GM20000 (cell line): ENCODE data around the gene CCDC74A.
"Not testable (repeated sequence)": the region's sequence is repeated elsewhere in the genome, so short reads cannot be mapped to it uniquely, and the experiment has no call there.

Experiments
- DNase-seq: peaks from one replicate; pipeline ENCODE4 v3.0.0; 2012; ENCODE audit warnings: low spot score
- TF ChIP-seq, protein P1 (sequence below): IDR thresholded peaks from 2 replicates; pipeline ENCODE4 v1.5.1; 2012; ENCODE audit warnings: mild to moderate bottlenecking, control low read depth; ENCODE audit errors: extremely low read depth, missing control alignments

CCDC74A gene

DNA sequence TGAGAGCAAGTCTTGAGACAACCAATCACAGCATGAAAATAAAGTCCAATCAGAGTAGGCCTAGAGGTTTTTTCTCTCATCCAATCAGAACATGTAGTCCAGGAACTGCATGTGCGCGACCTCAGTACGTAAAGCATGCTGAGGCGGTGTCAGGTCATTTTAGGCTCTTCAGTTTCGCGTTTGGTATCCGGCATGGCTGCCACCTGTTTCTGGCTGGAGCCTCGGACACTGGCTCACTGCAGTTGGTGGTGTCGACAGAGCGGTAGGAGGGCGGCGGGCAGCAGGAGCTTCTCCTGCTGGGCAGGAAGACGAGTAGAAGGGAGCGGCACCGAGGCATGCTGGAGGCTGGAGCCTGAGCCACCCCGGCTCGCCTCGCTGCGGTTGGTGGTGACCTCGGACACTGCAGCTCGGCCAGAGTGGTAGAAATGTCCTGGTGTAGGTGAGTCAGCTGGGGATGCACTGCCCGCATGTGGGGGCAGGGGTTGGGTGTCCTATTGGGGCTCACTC lies 15.8 kb downstream of the CCDC74A start:
- TF ChIP-seq, protein P1, sequence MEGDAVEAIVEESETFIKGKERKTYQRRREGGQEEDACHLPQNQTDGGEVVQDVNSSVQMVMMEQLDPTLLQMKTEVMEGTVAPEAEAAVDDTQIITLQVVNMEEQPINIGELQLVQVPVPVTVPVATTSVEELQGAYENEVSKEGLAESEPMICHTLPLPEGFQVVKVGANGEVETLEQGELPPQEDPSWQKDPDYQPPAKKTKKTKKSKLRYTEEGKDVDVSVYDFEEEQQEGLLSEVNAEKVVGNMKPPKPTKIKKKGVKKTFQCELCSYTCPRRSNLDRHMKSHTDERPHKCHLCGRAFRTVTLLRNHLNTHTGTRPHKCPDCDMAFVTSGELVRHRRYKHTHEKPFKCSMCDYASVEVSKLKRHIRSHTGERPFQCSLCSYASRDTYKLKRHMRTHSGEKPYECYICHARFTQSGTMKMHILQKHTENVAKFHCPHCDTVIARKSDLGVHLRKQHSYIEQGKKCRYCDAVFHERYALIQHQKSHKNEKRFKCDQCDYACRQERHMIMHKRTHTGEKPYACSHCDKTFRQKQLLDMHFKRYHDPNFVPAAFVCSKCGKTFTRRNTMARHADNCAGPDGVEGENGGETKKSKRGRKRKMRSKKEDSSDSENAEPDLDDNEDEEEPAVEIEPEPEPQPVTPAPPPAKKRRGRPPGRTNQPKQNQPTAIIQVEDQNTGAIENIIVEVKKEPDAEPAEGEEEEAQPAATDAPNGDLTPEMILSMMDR, result no peak
- DNase-seq, result no peak

DNA sequence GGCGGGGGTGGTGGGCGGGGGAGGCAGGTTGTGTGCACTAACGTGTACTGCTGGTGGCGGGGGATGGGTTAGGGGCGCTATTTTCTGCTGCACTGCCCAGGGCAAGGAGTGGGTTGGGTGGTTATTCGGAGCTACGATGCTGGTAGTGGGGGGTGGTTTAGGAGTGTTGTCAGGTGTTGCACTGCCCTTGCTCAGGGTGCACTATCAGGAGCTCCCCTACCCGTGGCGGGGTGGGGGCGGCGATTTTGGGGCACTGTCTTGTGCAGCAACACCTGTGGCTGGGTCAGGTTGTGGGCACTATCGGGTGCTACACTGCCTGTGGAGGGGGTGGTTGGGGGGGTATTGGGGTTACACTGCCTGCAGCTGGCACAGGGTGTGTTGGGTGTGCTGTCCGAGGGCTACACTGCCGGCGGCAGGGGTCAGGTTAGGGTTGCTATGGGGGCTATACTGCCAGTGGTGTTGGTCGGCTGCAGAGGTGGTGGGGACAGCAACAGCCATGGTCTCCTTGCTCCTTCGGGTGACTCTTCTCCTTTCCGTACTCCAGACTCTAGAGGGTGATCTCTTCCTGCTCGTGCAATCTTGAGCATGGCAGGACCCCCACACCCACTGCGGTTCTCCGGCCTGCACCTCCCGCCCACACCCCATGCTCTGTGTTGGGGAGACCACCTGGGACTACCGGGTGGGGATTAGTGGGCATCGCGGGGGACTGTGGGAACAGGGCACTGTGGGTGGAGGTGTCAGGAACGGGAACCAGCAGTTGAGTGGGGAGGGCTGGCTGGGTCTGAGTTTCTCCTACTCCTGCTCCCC lies 16.5 kb downstream of the CCDC74A start:
- not testable (repeated sequence) for DNase-seq

DNA sequence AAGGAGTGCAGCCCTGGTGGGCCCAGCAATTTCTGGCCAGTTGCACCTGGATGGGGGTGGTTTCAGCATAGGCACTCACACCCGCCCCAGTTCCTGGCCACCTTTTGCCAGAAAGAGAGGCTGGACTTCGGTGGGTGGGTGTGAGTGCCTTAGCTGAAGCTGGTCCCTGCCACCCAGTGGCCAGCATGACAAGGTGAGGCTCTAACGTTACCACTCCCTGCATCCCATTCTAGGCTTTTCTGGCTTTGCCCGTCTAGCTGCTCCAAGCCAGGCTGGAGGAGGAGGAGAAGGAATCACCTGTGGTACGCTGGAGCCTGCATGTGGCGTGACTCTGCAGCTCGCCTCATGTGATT lies 17.1 kb downstream of the CCDC74A start:
- not testable (repeated sequence) for DNase-seq

DNA sequence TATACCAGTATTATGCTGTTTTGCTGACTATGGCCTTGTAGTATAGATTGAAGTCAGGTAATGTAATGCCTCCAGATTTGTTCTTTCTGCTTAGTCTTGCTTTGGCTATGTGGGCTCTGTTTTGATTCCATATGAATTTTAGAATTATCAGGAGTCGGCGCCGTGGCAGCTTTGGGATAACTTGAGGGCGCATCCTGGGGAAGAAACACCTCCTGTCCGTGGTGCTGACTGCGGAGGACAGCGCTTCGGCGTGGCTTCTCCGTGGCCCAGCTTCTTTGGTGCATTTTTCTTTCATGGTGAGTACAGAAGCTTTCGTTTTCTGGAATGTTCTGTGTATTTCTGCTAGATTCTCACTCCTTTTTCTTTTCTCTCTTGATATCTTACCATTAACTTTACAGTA lies 25.2 kb downstream of the CCDC74A start:
- no peak for DNase-seq
- TF ChIP-seq, protein P1, result no peak

DNA sequence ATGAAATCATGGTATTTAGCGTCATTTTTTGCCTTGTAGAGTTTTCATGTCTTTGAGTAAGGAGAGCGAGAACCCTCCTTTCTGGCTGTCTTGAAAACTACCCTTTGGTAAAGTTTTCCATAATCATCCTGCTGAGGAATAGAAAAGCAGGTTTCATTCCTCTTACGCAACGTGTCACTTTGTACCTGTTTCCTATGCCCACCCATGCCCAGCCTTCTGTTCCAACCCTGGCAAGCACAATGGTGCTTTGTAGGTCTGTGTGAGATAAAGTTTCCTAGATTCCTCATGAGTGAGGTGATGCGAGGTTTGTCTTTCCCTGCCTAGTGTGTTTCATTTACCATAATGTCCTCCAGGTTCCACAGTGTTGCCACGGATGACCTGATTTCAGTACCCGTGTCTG lies 29.3 kb downstream of the CCDC74A start:
- DNase-seq, result no peak
- TF ChIP-seq, protein P1, result no peak

DNA sequence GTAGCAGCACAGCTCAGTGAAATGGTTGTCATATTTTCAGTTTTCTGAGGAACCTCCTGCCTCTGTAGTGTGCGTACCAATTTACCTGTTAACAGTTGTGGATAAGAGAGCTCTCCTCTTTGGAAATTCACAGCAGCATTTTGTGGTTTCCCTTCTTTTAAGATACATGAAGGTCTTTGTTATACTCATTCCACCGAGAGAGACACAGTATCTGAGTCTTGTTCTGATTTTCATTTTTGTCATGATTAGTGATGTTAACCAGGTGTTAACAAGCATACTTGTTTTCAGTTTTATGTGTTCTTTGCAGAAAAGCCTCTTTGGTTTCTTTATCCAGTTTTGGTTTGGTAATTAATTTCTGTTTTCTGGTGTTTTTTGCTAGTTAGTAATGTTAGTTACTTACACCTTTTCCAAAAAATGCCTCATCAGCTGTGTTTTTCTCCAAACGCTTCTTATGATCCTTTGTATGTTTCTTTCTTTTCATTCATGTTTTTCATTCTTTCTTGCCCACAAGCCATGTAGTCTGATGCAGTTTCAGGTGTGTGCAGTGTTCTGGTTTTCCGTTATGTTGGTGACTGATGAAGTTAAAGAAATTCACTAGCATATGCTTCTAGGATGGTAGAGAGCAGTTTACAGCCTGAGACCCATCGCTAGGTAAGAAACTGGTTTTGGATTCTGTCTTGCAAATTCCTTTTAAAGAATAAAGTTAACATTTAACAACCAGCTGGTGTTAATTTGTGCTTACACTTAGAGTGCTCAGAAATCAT lies 30.1 kb downstream of the CCDC74A start:
- TF ChIP-seq, protein P1, result no peak
- DNase-seq, result no peak

DNA sequence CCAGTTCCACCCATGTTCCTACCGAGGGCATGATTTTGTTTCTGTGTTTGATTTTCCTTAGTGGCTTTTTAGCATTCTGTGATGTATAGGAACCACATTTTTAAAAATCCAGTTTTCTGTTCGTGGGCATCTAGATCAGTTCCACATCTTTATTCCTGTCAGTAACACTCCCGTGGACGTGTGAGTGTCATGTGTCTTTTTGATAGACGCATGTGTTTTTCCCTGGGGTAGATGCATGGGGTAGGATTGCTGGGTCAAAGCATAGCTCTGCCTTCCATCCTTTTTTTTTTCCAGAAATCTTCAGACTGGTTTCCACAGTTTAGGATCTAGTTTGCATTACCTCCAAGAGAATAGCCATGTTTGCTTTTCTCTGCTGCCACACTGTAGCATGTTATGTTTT lies 38.7 kb downstream of the CCDC74A start:
- TF ChIP-seq, protein P1, result no peak
- DNase-seq, result no peak

DNA sequence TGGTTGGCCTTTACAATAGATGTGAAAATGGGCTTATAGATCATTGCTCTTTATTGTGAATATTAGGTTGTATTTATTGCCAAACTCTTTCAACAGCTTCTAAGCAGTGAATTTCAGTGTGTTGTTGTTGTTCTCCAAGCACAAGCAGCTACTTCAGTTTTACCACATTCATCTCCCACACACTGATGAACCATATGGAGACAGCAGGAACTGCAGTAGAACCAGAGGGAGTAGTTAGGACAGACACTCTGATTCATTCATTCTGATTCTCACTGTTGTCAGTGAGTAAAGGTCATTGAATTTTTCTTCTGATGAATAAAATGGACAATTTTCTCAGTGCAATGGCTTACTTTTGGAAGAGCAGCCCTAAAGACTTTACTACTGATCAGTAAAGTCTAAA lies 40.2 kb downstream of the CCDC74A start:
- DNase-seq, result no peak
- TF ChIP-seq, protein P1, result no peak

DNA sequence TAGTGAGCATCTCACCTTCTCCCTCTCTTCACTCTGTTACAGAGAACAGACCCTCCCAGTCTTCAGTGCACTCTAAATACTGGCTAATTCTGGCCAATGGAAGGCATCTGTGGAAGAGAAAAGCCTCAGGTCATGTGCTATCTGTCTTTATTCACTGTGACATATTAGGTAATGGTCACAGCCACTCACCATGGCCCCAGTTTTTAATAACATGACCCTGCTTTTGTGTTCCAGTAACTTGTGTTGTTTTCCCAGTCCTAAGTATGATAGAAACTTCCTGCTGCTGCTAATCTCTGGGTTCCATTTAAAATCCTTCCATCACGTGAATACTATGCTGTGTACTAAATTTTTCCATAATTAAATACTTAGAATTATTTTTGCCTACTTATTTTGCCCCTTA lies 40.7 kb downstream of the CCDC74A start:
- not testable (repeated sequence) for DNase-seq
